ENCODE data around the gene DNLZ. TPM values are rescaled to one million over a fixed set of nuclear protein-coding genes. Genes with fewer than 3 reads are reported as not detected.

The DNLZ gene
- total and polyA plus RNA-seq, 10 of the 15 experiments (the other 5 are each of a cell fraction or from before 2014, with no cell fraction given) = 0.66 to 29.7 (median 14.7) TPM; not detected in 1

DNA sequence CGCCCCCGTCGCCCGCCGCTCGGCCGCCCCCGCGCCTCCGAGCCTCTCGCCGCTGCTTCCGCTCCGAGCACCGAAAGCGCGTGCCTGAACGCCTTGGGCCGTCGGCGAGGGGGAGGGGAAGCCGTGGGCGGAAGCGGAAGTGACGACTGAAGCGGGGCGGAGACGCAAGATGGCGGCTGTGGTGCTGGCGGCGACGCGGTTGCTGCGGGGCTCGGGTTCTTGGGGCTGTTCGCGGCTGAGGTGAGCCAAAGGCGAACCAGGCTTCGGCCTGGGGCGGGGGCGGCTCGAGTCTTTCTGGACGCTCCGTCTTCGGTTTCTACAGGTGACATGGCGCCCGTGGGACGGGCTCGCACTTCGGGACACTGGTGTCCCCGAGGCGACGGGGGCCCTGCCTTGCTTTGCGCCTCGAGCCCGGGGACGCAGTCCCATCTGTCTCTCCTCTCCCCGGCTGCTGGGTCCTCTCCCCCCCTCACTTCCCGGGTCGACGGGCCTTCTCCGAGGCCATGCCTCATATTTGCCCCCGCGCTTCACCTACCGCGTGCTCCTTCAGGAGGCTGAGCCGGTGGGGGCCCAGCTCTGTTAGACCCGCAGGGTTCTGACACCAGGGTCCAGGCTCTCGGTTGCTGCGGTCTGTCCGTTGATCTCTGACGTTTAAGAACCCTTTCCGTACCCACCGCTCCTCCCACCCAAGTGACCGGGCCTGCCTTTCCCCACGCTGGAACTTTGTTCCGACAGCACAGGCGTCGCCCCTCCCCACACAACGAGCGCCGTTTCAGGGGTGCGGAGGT is 47.1 kb upstream of the DNLZ start, which contains the start of the genes ENTR1 and PMPCA (continued):
- TF ChIP-seq, protein P1, sequence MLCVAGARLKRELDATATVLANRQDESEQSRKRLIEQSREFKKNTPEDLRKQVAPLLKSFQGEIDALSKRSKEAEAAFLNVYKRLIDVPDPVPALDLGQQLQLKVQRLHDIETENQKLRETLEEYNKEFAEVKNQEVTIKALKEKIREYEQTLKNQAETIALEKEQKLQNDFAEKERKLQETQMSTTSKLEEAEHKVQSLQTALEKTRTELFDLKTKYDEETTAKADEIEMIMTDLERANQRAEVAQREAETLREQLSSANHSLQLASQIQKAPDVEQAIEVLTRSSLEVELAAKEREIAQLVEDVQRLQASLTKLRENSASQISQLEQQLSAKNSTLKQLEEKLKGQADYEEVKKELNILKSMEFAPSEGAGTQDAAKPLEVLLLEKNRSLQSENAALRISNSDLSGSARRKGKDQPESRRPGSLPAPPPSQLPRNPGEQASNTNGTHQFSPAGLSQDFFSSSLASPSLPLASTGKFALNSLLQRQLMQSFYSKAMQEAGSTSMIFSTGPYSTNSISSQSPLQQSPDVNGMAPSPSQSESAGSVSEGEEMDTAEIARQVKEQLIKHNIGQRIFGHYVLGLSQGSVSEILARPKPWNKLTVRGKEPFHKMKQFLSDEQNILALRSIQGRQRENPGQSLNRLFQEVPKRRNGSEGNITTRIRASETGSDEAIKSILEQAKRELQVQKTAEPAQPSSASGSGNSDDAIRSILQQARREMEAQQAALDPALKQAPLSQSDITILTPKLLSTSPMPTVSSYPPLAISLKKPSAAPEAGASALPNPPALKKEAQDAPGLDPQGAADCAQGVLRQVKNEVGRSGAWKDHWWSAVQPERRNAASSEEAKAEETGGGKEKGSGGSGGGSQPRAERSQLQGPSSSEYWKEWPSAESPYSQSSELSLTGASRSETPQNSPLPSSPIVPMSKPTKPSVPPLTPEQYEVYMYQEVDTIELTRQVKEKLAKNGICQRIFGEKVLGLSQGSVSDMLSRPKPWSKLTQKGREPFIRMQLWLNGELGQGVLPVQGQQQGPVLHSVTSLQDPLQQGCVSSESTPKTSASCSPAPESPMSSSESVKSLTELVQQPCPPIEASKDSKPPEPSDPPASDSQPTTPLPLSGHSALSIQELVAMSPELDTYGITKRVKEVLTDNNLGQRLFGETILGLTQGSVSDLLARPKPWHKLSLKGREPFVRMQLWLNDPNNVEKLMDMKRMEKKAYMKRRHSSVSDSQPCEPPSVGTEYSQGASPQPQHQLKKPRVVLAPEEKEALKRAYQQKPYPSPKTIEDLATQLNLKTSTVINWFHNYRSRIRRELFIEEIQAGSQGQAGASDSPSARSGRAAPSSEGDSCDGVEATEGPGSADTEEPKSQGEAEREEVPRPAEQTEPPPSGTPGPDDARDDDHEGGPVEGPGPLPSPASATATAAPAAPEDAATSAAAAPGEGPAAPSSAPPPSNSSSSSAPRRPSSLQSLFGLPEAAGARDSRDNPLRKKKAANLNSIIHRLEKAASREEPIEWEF (IDR thresholded peaks at IDR 0.05; ENCODE audit: insufficient replicate concordance, low read depth, low read length) = no peak
- TF ChIP-seq SMAD1 (IDR thresholded peaks at IDR 0.05; ENCODE audit: low read depth, partially characterized antibody) = no peak
- TF ChIP-seq SP1 (IDR thresholded peaks at IDR 0.05; ENCODE audit: low read depth, low read length) = peak; percentile 80
- no peak for TF ChIP-seq NFYB (IDR thresholded peaks at IDR 0.05; ENCODE audit: insufficient read depth, low read depth, low read length)
- TF ChIP-seq, protein P2, sequence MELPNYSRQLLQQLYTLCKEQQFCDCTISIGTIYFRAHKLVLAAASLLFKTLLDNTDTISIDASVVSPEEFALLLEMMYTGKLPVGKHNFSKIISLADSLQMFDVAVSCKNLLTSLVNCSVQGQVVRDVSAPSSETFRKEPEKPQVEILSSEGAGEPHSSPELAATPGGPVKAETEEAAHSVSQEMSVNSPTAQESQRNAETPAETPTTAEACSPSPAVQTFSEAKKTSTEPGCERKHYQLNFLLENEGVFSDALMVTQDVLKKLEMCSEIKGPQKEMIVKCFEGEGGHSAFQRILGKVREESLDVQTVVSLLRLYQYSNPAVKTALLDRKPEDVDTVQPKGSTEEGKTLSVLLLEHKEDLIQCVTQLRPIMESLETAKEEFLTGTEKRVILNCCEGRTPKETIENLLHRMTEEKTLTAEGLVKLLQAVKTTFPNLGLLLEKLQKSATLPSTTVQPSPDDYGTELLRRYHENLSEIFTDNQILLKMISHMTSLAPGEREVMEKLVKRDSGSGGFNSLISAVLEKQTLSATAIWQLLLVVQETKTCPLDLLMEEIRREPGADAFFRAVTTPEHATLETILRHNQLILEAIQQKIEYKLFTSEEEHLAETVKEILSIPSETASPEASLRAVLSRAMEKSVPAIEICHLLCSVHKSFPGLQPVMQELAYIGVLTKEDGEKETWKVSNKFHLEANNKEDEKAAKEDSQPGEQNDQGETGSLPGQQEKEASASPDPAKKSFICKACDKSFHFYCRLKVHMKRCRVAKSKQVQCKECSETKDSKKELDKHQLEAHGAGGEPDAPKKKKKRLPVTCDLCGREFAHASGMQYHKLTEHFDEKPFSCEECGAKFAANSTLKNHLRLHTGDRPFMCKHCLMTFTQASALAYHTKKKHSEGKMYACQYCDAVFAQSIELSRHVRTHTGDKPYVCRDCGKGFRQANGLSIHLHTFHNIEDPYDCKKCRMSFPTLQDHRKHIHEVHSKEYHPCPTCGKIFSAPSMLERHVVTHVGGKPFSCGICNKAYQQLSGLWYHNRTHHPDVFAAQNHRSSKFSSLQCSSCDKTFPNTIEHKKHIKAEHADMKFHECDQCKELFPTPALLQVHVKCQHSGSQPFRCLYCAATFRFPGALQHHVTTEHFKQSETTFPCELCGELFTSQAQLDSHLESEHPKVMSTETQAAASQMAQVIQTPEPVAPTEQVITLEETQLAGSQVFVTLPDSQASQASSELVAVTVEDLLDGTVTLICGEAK (IDR thresholded peaks at IDR 0.05; ENCODE audit: borderline replicate concordance) = peak; percentile 87
- no peak for TF ChIP-seq RAD51 (IDR thresholded peaks at IDR 0.05)
- TF ChIP-seq GABPA (IDR thresholded peaks at IDR 0.05; ENCODE audit: low read depth) = peak; percentile 90
- no peak for TF ChIP-seq ZNF24 (IDR thresholded peaks at IDR 0.05)
- peak; percentile 41 for TF ChIP-seq BACH1 (IDR thresholded peaks at IDR 0.05; ENCODE audit: borderline replicate concordance)
- peak; percentile 64 for TF ChIP-seq RELA (IDR thresholded peaks at IDR 0.05; ENCODE audit: borderline replicate concordance, partially characterized antibody)
- TF ChIP-seq, protein P3, sequence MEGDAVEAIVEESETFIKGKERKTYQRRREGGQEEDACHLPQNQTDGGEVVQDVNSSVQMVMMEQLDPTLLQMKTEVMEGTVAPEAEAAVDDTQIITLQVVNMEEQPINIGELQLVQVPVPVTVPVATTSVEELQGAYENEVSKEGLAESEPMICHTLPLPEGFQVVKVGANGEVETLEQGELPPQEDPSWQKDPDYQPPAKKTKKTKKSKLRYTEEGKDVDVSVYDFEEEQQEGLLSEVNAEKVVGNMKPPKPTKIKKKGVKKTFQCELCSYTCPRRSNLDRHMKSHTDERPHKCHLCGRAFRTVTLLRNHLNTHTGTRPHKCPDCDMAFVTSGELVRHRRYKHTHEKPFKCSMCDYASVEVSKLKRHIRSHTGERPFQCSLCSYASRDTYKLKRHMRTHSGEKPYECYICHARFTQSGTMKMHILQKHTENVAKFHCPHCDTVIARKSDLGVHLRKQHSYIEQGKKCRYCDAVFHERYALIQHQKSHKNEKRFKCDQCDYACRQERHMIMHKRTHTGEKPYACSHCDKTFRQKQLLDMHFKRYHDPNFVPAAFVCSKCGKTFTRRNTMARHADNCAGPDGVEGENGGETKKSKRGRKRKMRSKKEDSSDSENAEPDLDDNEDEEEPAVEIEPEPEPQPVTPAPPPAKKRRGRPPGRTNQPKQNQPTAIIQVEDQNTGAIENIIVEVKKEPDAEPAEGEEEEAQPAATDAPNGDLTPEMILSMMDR (IDR thresholded peaks at IDR 0.05 in 2 of 3, conservative IDR thresholded peaks at IDR 0.05 in 1 of 3; ENCODE audit: control insufficient read depth in 2 of 3, extremely low read depth in 1 of 3, insufficient read depth in 1 of 3, low read depth in 3 of 3, low read length in 3 of 3) = no peak
- TF ChIP-seq EP300 (IDR thresholded peaks at IDR 0.05; ENCODE audit: borderline replicate concordance in 1 of 2, control insufficient read depth in 1 of 2, low read depth in 2 of 2, low read length in 2 of 2) = no peak
- TF ChIP-seq, protein P4, sequence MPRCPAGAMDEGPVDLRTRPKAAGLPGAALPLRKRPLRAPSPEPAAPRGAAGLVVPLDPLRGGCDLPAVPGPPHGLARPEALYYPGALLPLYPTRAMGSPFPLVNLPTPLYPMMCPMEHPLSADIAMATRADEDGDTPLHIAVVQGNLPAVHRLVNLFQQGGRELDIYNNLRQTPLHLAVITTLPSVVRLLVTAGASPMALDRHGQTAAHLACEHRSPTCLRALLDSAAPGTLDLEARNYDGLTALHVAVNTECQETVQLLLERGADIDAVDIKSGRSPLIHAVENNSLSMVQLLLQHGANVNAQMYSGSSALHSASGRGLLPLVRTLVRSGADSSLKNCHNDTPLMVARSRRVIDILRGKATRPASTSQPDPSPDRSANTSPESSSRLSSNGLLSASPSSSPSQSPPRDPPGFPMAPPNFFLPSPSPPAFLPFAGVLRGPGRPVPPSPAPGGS (IDR thresholded peaks at IDR 0.05; ENCODE audit: borderline replicate concordance, insufficient read depth, low read depth, low read length, poor library complexity, severe bottlenecking) = no peak
- TF ChIP-seq RB1 (IDR thresholded peaks at IDR 0.05; ENCODE audit: borderline replicate concordance) = no peak
- peak; percentile 80 to 92 for TF ChIP-seq BHLHE40 (IDR thresholded peaks at IDR 0.05; ENCODE audit: borderline replicate concordance in 1 of 2, low read depth in 2 of 2, low read length in 1 of 2)

All from GM12878 (cell line).